Tibial nerve (tissue), 4 donors: ENCODE measurements around the gene MLKL.

ENCODE experiments used
- CTCF ChIP-seq, 5 experiments: fragments of 200-600 bp in 3 of 5; fragments of 450-650 bp in 2 of 5; sonication (generic) in 3 of 5; IDR thresholded peaks; one replicate each; pipeline ENCODE4 v1.5.1; 2016 to 2019; ENCODE audit warnings: antibody characterized with exemption in 5 of 5, mild to moderate bottlenecking in 3 of 5, moderate library complexity in 2 of 5
- EP300 ChIP-seq, 2 donors: sonication (generic); formaldehyde crosslinking; IDR thresholded peaks; one replicate each; pipeline ENCODE4 v1.6.1; 2017; ENCODE audit warnings: antibody characterized with exemption in 2 of 2, mild to moderate bottlenecking in 1 of 2

- no peak for TF ChIP-seq CTCF (IDR thresholded peaks at IDR 0.05)
- no peak for TF ChIP-seq EP300 (IDR thresholded peaks at IDR 0.05)
Measured at GRCh38 chr16:74749291-74750055, 48.8 kb upstream of the MLKL start.
